GM12891 (cell line): ENCODE data around the gene FARS2.

Experiments used
- POLR2A ChIP-seq: IDR thresholded peaks from 2 replicates; pipeline ENCODE4 v1.6.1; 2011; ENCODE audit warnings: low read depth, low read length, control low read depth
- POLR2AphosphoS5 ChIP-seq: IDR thresholded peaks from 2 replicates; pipeline ENCODE4 v1.6.1; 2011; ENCODE audit warnings: low read depth, low read length, control low read depth
- POU2F2 ChIP-seq: IDR thresholded peaks from 2 replicates; pipeline ENCODE4 v1.6.1; 2011; ENCODE audit warnings: low read depth, mild to moderate bottlenecking, control low read depth, low read length, moderate library complexity
- SPI1 ChIP-seq: IDR thresholded peaks from 2 replicates; pipeline ENCODE4 v1.6.1; 2011; ENCODE audit warnings: low read depth, low read length, control low read depth
- TAF1 ChIP-seq: IDR thresholded peaks from 2 replicates; pipeline ENCODE4 v1.6.1; 2011; ENCODE audit warnings: low read depth, low read length, control low read depth

- no peak for TF ChIP-seq POLR2A
- no peak for TF ChIP-seq POU2F2
- no peak for TF ChIP-seq TAF1
- TF ChIP-seq POLR2AphosphoS5, result no peak
- TF ChIP-seq SPI1, result no peak
These were observed 32.0 kb upstream of the FARS2 start for GRCh38 chr6:5229356-5229755.
